Activated CD4-positive, alpha-beta T cell treated with anti-CD3 and anti-CD28 coated beads, Interleukin-2, amount 10 ng/mL, durations not matched to agents 24 days and 14 days (primary cell): ENCODE results near the gene LYRM4. TPM values are rescaled to one million over a fixed set of nuclear protein-coding genes. Genes with fewer than 3 reads are reported as not detected.
"Not testable (repeated sequence)": the region's sequence is repeated elsewhere in the genome, so short reads cannot be mapped to it uniquely, and the experiment has no call there.

Source experiments
- DNase-seq: peaks from one replicate; pipeline ENCODE4 v3.0.0; 2022
- H3K27ac Mint-ChIP-seq: one replicate; pipeline ENCODE4 v1.8.0; 2022; ENCODE audit warnings: mild to moderate bottlenecking, mixed read lengths
- H3K27me3 Mint-ChIP-seq: one replicate; pipeline ENCODE4 v1.8.0; 2022; ENCODE audit warnings: mixed read lengths
- H3K36me3 Mint-ChIP-seq: one replicate; pipeline ENCODE4 v1.8.0; 2022; ENCODE audit warnings: low read depth, mild to moderate bottlenecking, mixed read lengths
- H3K4me1 Mint-ChIP-seq: one replicate; pipeline ENCODE4 v1.8.0; 2021; ENCODE audit warnings: mixed read lengths
- H3K4me3 Mint-ChIP-seq: one replicate; pipeline ENCODE4 v1.8.0; 2022; ENCODE audit warnings: mild to moderate bottlenecking, moderate library complexity, mixed read lengths
- H3K9me3 Mint-ChIP-seq: one replicate; pipeline ENCODE4 v1.8.0; 2021; ENCODE audit warnings: mixed read lengths
- intact Hi-C: fragments of 100-400 bp; cut with micrococcal nuclease; formaldehyde crosslinking; loops from one replicate; pipeline ENCODE4 v1.15.1; 2023
- total RNA-seq: library from RNA; stranded (reverse); gene quantifications from 2 replicates; pipeline ENCODE4 v1.2.3, GENCODE V29; 2022

The LYRM4 gene
- total RNA-seq, 1 donor from 2014 or later = 49.4 TPM

GRCh38 chr6:5067305-5067704 is 193.4 kb downstream of the LYRM4 start:
- H3K27ac Mint-ChIP-seq = no peak overlapping the region
- H3K4me3 Mint-ChIP-seq = no peak overlapping the region
- peaks cover 2% of the 10 kb centered on the region for H3K4me1 Mint-ChIP-seq
- no peaks in the 10 kb centered on the region for H3K9me3 Mint-ChIP-seq
- no peak for DNase-seq
- no peaks in the 10 kb centered on the region for H3K36me3 Mint-ChIP-seq
- intact Hi-C loops = no loop called here
- H3K27me3 Mint-ChIP-seq = peaks cover 5% of the 10 kb centered on the region

- Mint-ChIP-seq H3K36me3 (no peaks in the 10 kb centered on the region), H3K9me3 (no peaks in the 10 kb centered on the region), H3K27ac (no peak overlapping the region), H3K4me3 (no peak overlapping the region), H3K27me3 (peaks cover 5% of the 10 kb centered on the region), H3K4me1 (no peaks in the 10 kb centered on the region)
- DNase-seq = no peak
- intact Hi-C loops = no loop called here
Observed at GRCh38 chr6:5066456-5067093, 194.2 kb downstream of the LYRM4 start.

GRCh38 chr6:5063617-5064016 is 197.1 kb downstream of the LYRM4 start:
- Mint-ChIP-seq H3K27ac (no peak overlapping the region), H3K4me1 (no peaks in the 10 kb centered on the region), H3K36me3 (no peaks in the 10 kb centered on the region), H3K4me3 (no peak overlapping the region), H3K9me3 (no peaks in the 10 kb centered on the region), H3K27me3 (peaks cover 7% of the 10 kb centered on the region)
- intact Hi-C loops = no loop called here
- no peak for DNase-seq

GRCh38 chr6:5061152-5061551 is 199.6 kb downstream of the LYRM4 start:
- no peaks in the 10 kb centered on the region for H3K9me3 Mint-ChIP-seq
- no peak for DNase-seq
- H3K4me1 Mint-ChIP-seq = no peaks in the 10 kb centered on the region
- H3K4me3 Mint-ChIP-seq = no peak overlapping the region
- H3K36me3 Mint-ChIP-seq = no peaks in the 10 kb centered on the region
- intact Hi-C loops = no loop called here
- no peak overlapping the region for H3K27ac Mint-ChIP-seq
- H3K27me3 Mint-ChIP-seq = peaks cover 7% of the 10 kb centered on the region

- H3K27me3 Mint-ChIP-seq, H3K4me3 Mint-ChIP-seq, DNase-seq, H3K9me3 Mint-ChIP-seq, H3K27ac Mint-ChIP-seq, H3K4me1 Mint-ChIP-seq, intact Hi-C loops, H3K36me3 Mint-ChIP-seq: not testable (repeated sequence)
Observed at GRCh38 chr6:5060439-5060838, 200.3 kb downstream of the LYRM4 start.

GRCh38 chr6:5059036-5059896 is 201.5 kb downstream of the LYRM4 start:
- H3K27me3 Mint-ChIP-seq = peaks cover 10% of the 10 kb centered on the region
- no peak for DNase-seq
- H3K27ac Mint-ChIP-seq = no peak overlapping the region
- H3K4me1 Mint-ChIP-seq = no peaks in the 10 kb centered on the region
- intact Hi-C loops = no loop called here
- H3K4me3 Mint-ChIP-seq = no peak overlapping the region
- no peaks in the 10 kb centered on the region for H3K9me3 Mint-ChIP-seq
- no peaks in the 10 kb centered on the region for H3K36me3 Mint-ChIP-seq

Other genes with a start within 250 kb of the LYRM4 start
- 0.05 TPM in 2 replicates for gene PPP1R3G, start 175.6 kb downstream of the LYRM4 start, total RNA-seq
- 21.5 and 24.7 TPM in 2 replicates for gene FARS2, start 563 bp upstream of the LYRM4 start, total RNA-seq